Osteoblast (primary cell): Measurements from ENCODE around the gene KIAA0825. TPM values are rescaled to one million over a fixed set of nuclear protein-coding genes. Genes with fewer than 3 reads are reported as not detected.

ENCODE experiments used
- DNase-seq: peaks from one replicate; pipeline ENCODE4 v3.0.0; 2011; ENCODE audit warnings: low spot score, mixed read lengths; ENCODE audit not compliant: insufficient read length; ENCODE audit errors: missing footprints
- H2AFZ ChIP-seq: 2 replicates; pipeline ENCODE4 v1.6.0; 2011; ENCODE audit warnings: mild to moderate bottlenecking, low read length
- H3K27ac ChIP-seq: 2 replicates; pipeline ENCODE4 v1.5.1; 2011; ENCODE audit warnings: mild to moderate bottlenecking, low read depth, low read length, moderate library complexity
- H3K27me3 ChIP-seq: 2 replicates; pipeline ENCODE4 v1.6.0; 2012; ENCODE audit warnings: mild to moderate bottlenecking, control low read depth, inconsistent platforms, low read length, moderate library complexity; ENCODE audit not compliant: insufficient read depth
- H3K36me3 ChIP-seq: 2 replicates; pipeline ENCODE4 v1.5.1; 2011; ENCODE audit warnings: mild to moderate bottlenecking, low read length, control low read depth, moderate library complexity; ENCODE audit not compliant: insufficient read depth
- H3K4me1 ChIP-seq: 2 replicates; pipeline ENCODE4 v1.5.1; 2011; ENCODE audit warnings: mild to moderate bottlenecking, low read length, control low read depth, moderate library complexity; ENCODE audit not compliant: insufficient read depth
- H3K4me2 ChIP-seq: 2 replicates; pipeline ENCODE4 v1.6.0; 2011; ENCODE audit warnings: mild to moderate bottlenecking, low read length; ENCODE audit not compliant: insufficient read depth
- H3K4me3 ChIP-seq: fragments of 200-600 bp; sonication (generic); 3 replicates; pipeline ENCODE4 v1.5.1; 2012; ENCODE audit warnings: mild to moderate bottlenecking, low read length, inconsistent platforms; ENCODE audit not compliant: insufficient read depth
- H3K79me2 ChIP-seq: 2 replicates; pipeline ENCODE4 v1.6.0; 2012; ENCODE audit warnings: mild to moderate bottlenecking, low read length, control low read depth, inconsistent platforms; ENCODE audit not compliant: insufficient read depth
- H3K9me3 ChIP-seq: 2 replicates; pipeline ENCODE4 v1.5.1; 2011; ENCODE audit warnings: low read depth, low read length, control low read depth
- H4K20me1 ChIP-seq: 2 replicates; pipeline ENCODE4 v1.6.0; 2012; ENCODE audit warnings: mild to moderate bottlenecking, low read length, control low read depth; ENCODE audit not compliant: insufficient read depth
- total RNA-seq: library from RNA; depleted of rRNA; stranded (reverse); fragments of >200 nt; gene quantifications from 2 replicates; pipeline ENCODE4 v1.2.3, GENCODE V29; 2012
- TF ChIP-seq, protein P1 (sequence below): IDR thresholded peaks from 2 replicates; pipeline ENCODE4 v1.5.1; 2011; ENCODE audit warnings: mild to moderate bottlenecking, low read depth, low read length, moderate library complexity; ENCODE audit errors: extremely low read depth

The KIAA0825 gene
- total RNA-seq, 1 donor = 8.0 TPM

- H4K20me1 ChIP-seq = no peaks in the 10 kb centered on the region
- TF ChIP-seq, protein P1, sequence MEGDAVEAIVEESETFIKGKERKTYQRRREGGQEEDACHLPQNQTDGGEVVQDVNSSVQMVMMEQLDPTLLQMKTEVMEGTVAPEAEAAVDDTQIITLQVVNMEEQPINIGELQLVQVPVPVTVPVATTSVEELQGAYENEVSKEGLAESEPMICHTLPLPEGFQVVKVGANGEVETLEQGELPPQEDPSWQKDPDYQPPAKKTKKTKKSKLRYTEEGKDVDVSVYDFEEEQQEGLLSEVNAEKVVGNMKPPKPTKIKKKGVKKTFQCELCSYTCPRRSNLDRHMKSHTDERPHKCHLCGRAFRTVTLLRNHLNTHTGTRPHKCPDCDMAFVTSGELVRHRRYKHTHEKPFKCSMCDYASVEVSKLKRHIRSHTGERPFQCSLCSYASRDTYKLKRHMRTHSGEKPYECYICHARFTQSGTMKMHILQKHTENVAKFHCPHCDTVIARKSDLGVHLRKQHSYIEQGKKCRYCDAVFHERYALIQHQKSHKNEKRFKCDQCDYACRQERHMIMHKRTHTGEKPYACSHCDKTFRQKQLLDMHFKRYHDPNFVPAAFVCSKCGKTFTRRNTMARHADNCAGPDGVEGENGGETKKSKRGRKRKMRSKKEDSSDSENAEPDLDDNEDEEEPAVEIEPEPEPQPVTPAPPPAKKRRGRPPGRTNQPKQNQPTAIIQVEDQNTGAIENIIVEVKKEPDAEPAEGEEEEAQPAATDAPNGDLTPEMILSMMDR = no peak
Measured at GRCh38 chr5:94523018-94523417, 95.4 kb downstream of the KIAA0825 start.

GRCh38 chr5:94522117-94522516, 96.3 kb downstream of the KIAA0825 start:
- TF ChIP-seq, protein P1 = no peak
- no peak for DNase-seq

More at GRCh38 chr5:94523018-94523417, 95.4 kb downstream of the KIAA0825 start:
- Histone ChIP-seq H3K9me3 (no peaks in the 10 kb centered on the region), H3K4me3 (no peak overlapping the region), H3K4me2 (no peak overlapping the region), H3K36me3 (no peaks in the 10 kb centered on the region), H3K79me2 (no peaks in the 10 kb centered on the region), H2AFZ (no peak overlapping the region), H3K27me3 (no peaks in the 10 kb centered on the region), H3K4me1 (peaks cover 4% of the 10 kb centered on the region), H3K27ac (no peak overlapping the region)
- DNase-seq = no peak

GRCh38 chr5:94517490-94518488, 100.6 kb downstream of the KIAA0825 start:
- TF ChIP-seq, protein P1 = no peak
- Histone ChIP-seq H3K79me2 (no peaks in the 10 kb centered on the region), H3K9me3 (no peaks in the 10 kb centered on the region), H3K4me2 (no peak overlapping the region), H3K4me3 (no peak overlapping the region), H3K36me3 (no peaks in the 10 kb centered on the region), H3K27me3 (no peaks in the 10 kb centered on the region), H3K27ac (no peak overlapping the region), H3K4me1 (peaks cover 4% of the 10 kb centered on the region), H4K20me1 (no peaks in the 10 kb centered on the region), H2AFZ (no peak overlapping the region)
- DNase-seq = no peak

More at GRCh38 chr5:94522117-94522516, 96.3 kb downstream of the KIAA0825 start:
- Histone ChIP-seq H3K79me2 (no peaks in the 10 kb centered on the region), H4K20me1 (no peaks in the 10 kb centered on the region), H3K36me3 (no peaks in the 10 kb centered on the region), H3K9me3 (no peaks in the 10 kb centered on the region), H3K4me3 (no peak overlapping the region), H3K4me2 (no peak overlapping the region), H3K4me1 (peaks cover 4% of the 10 kb centered on the region), H3K27ac (no peak overlapping the region), H3K27me3 (no peaks in the 10 kb centered on the region), H2AFZ (no peak overlapping the region)

DNA sequence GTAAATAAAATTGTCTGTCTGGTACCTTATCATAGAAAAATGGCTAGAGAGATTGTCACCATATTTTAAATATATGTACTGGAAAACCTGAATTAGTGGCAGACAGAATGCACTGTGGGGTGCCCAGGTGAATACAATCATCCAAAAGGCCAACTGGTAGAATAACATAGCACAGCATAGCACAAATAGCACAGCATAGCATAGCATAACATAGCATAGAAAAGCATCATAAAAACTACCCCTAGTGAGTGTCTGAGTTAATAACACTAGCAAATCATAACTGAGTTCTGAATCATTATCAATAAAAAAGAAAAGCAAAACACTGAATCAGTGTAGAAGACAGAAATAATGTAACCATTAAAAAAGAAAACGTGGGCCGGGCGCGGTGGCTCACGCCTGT, 102.3 kb downstream of the KIAA0825 start:
- Histone ChIP-seq H3K4me2 (no peak overlapping the region), H3K4me1 (no peaks in the 10 kb centered on the region), H3K9me3 (no peaks in the 10 kb centered on the region), H3K79me2 (no peaks in the 10 kb centered on the region), H3K36me3 (no peaks in the 10 kb centered on the region), H2AFZ (no peak overlapping the region), H3K4me3 (no peak overlapping the region), H4K20me1 (no peaks in the 10 kb centered on the region), H3K27ac (no peak overlapping the region), H3K27me3 (no peaks in the 10 kb centered on the region)
- TF ChIP-seq, protein P1 = no peak
- DNase-seq = no peak
